H1 (cell line): ENCODE data around the gene CENPX. TPM values are rescaled to one million over a fixed set of nuclear protein-coding genes. Genes with fewer than 3 reads are reported as not detected.

Source experiments
- CTCF ChIA-PET: fragments of 300-600 bp; sonication (Branson Sonifier 250); formaldehyde crosslinking; loops from one replicate; lab custom pipeline; 2021; ENCODE audit not compliant: partially characterized antibody; lab: Charles Lee
- POLR2A ChIA-PET: fragments of 300-600 bp; sonication (Branson Sonifier 250); formaldehyde crosslinking; loops from one replicate; lab custom pipeline; 2021; ENCODE audit warnings: inconsistent platforms; ENCODE audit not compliant: partially characterized antibody; lab: Charles Lee
- DNase-seq, 2 experiments: peaks; one replicate each; pipeline versions ENCODE4 v3.0.0 to v3.0.0-alpha.2; 2010 to 2022; ENCODE audit warnings: low spot score in 2 of 2, low read depth in 1 of 2, mixed read lengths in 1 of 2
- FAIRE-seq: peaks from 2 replicates; lab custom pipeline; 2011; peaks lifted over from hg19 to GRCh38; lab: Jason Lieb, UNC
- H2AFZ ChIP-seq: 2 replicates; pipeline ENCODE4 v1.8.1; 2012; ENCODE audit warnings: low read length, inconsistent platforms
- H2AK5ac ChIP-seq: 2 replicates; pipeline ENCODE4 v1.6.1; 2013; ENCODE audit warnings: low read depth, low read length
- H2BK120ac ChIP-seq: replicated peaks from 2 replicates; pipeline ENCODE3; 2013; ENCODE audit warnings: low read depth, low read length, inconsistent platforms
- H2BK12ac ChIP-seq: 2 replicates; pipeline ENCODE4 v1.6.1; 2013; ENCODE audit warnings: low read depth, low read length
- H2BK15ac ChIP-seq: 2 replicates; pipeline ENCODE4 v1.6.1; 2013; ENCODE audit warnings: low read length
- H2BK20ac ChIP-seq: 2 replicates; pipeline ENCODE4 v1.6.1; 2013; ENCODE audit warnings: low read length
- H2BK5ac ChIP-seq: 2 replicates; pipeline ENCODE4 v1.6.1; 2013; ENCODE audit warnings: low read depth, low read length
- H3K14ac ChIP-seq: 2 replicates; pipeline ENCODE4 v1.6.1; 2013; ENCODE audit warnings: inconsistent platforms; ENCODE audit not compliant: insufficient read length
- H3K18ac ChIP-seq: 2 replicates; pipeline ENCODE4 v1.6.1; 2013; ENCODE audit warnings: low read length; ENCODE audit errors: extremely low read depth
- H3K23ac ChIP-seq: 2 replicates; pipeline ENCODE4 v1.6.1; 2013; ENCODE audit warnings: inconsistent platforms; ENCODE audit not compliant: insufficient read length
- H3K23me2 ChIP-seq: 2 replicates; pipeline ENCODE4 v1.6.1; 2013; ENCODE audit warnings: low read depth, low read length
- H3K27ac ChIP-seq: 2 replicates; pipeline ENCODE4 v1.6.1; 2011; ENCODE audit warnings: low read depth, low read length, inconsistent platforms
- H3K27me3 ChIP-seq, 4 experiments: replicated peaks in 1 of 4; 1 replicate in 1 of 4; 2 replicates in 3 of 4; pipeline versions ENCODE4 v1.6.1 to v1.8.1; 2011 to 2013; ENCODE audit warnings: low read length in 3 of 4, mild to moderate bottlenecking in 3 of 4, inconsistent platforms in 2 of 4, mixed read lengths in 2 of 4, moderate library complexity in 1 of 4; ENCODE audit not compliant: control insufficient read depth in 3 of 4, insufficient read depth in 3 of 4; ENCODE audit errors: extremely low read depth in 1 of 4
- H3K36me3 ChIP-seq, 4 experiments: 2 replicates each; pipeline versions ENCODE4 v1.6.1 to v1.8.1; 2011 to 2013; ENCODE audit warnings: mild to moderate bottlenecking in 4 of 4, low read length in 3 of 4, moderate library complexity in 2 of 4, control low read depth in 1 of 4, inconsistent platforms in 1 of 4; ENCODE audit not compliant: insufficient read depth in 4 of 4, control insufficient read depth in 2 of 4
- H3K4ac ChIP-seq: replicated peaks from 2 replicates; pipeline ENCODE3; 2013; ENCODE audit warnings: low read length, low read depth, mixed read lengths, inconsistent platforms; ENCODE audit not compliant: insufficient read length
- H3K4me1 ChIP-seq, 4 experiments: replicated peaks in 1 of 4; 1 replicate in 1 of 4; 2 replicates in 3 of 4; pipeline versions ENCODE4 v1.6.1 to v1.8.1; 2011 to 2013; ENCODE audit warnings: low read length in 3 of 4, inconsistent platforms in 2 of 4, mixed read lengths in 1 of 4; ENCODE audit not compliant: insufficient read depth in 4 of 4, control insufficient read depth in 3 of 4
- H3K4me2 ChIP-seq, 2 experiments: 2 replicates each; pipeline versions ENCODE4 v1.6.1 to v1.8.1; 2011 to 2013; ENCODE audit warnings: low read depth in 2 of 2, low read length in 2 of 2, control low read depth in 1 of 2, inconsistent platforms in 1 of 2, mild to moderate bottlenecking in 1 of 2; ENCODE audit not compliant: insufficient read depth in 1 of 2
- H3K4me3 ChIP-seq, 4 experiments: fragments of 200-600, 300-600 bp in 1 of 4; sonication (generic), shearing (Covaris generic), sonication (Bioruptor Twin) in 1 of 4; 2 replicates each; pipeline versions ENCODE4 v1.5.1 to v1.8.1; 2011 to 2016; ENCODE audit warnings: low read length in 4 of 4, low read depth in 3 of 4, control low read depth in 2 of 4, inconsistent platforms in 2 of 4, mild to moderate bottlenecking in 2 of 4, mixed read lengths in 1 of 4, moderate library complexity in 1 of 4; ENCODE audit not compliant: insufficient read depth in 2 of 4; ENCODE audit errors: extremely low read depth in 1 of 4
- H3K56ac ChIP-seq: replicated peaks from 2 replicates; pipeline ENCODE3; 2013; ENCODE audit warnings: low read depth, mild to moderate bottlenecking, mixed read lengths, low read length, inconsistent platforms; ENCODE audit not compliant: insufficient read length
- H3K79me1 ChIP-seq: 2 replicates; pipeline ENCODE4 v1.6.1; 2013; ENCODE audit warnings: low read depth, low read length, control low read depth
- H3K79me2 ChIP-seq, 2 experiments: 2 replicates each; pipeline versions ENCODE4 v1.6.1 to v1.8.1; 2012 to 2013; ENCODE audit warnings: low read length in 2 of 2, mild to moderate bottlenecking in 2 of 2, inconsistent platforms in 1 of 2; ENCODE audit not compliant: insufficient read depth in 2 of 2, control insufficient read depth in 1 of 2
- H3K9ac ChIP-seq, 4 experiments: replicated peaks in 1 of 4; 1 replicate in 1 of 4; 2 replicates in 3 of 4; pipeline versions ENCODE4 v1.6.1 to v1.8.1; 2011 to 2013; ENCODE audit warnings: low read depth in 3 of 4, low read length in 3 of 4, control low read depth in 2 of 4, mild to moderate bottlenecking in 2 of 4, moderate library complexity in 2 of 4, inconsistent platforms in 1 of 4; ENCODE audit errors: extremely low read depth in 1 of 4
- H3K9me3 ChIP-seq, 2 experiments: 2 replicates each; pipeline versions ENCODE4 v1.6.1 to v1.8.1; 2012 to 2013; ENCODE audit warnings: mild to moderate bottlenecking in 2 of 2, moderate library complexity in 2 of 2, control low read depth in 1 of 2, inconsistent platforms in 1 of 2, low read depth in 1 of 2, low read length in 1 of 2, mixed read lengths in 1 of 2; ENCODE audit not compliant: insufficient read depth in 2 of 2
- H4K20me1 ChIP-seq, 2 experiments: replicated peaks in 1 of 2; 2 replicates each; pipeline versions ENCODE3 to v1.8.1; 2011 to 2013; ENCODE audit warnings: inconsistent platforms in 2 of 2, low read length in 2 of 2, mild to moderate bottlenecking in 1 of 2; ENCODE audit not compliant: insufficient read depth in 2 of 2, control insufficient read depth in 1 of 2
- H4K5ac ChIP-seq: 2 replicates; pipeline ENCODE4 v1.6.1; 2013; ENCODE audit warnings: low read length, low read depth, mixed read lengths, inconsistent platforms; ENCODE audit not compliant: insufficient read length
- H4K8ac ChIP-seq: 2 replicates; pipeline ENCODE4 v1.8.0; 2013; ENCODE audit warnings: mild to moderate bottlenecking, moderate library complexity, low read length, inconsistent platforms; ENCODE audit not compliant: insufficient read depth; ENCODE audit errors: extremely low read depth
- H4K91ac ChIP-seq: replicated peaks from 2 replicates; pipeline ENCODE3; 2013; ENCODE audit warnings: low read length, mixed read lengths, inconsistent platforms; ENCODE audit not compliant: insufficient read length
- BACH1 ChIP-seq: IDR thresholded peaks from 2 replicates; pipeline ENCODE4 v1.6.1; 2012; ENCODE audit warnings: low read length, improper control_type of control experiment
- FOSL1 ChIP-seq: IDR thresholded peaks from 2 replicates; pipeline ENCODE4 v1.6.1; 2011; ENCODE audit warnings: mild to moderate bottlenecking, low read depth, low read length, moderate library complexity; ENCODE audit not compliant: insufficient read depth
- KDM4A ChIP-seq: IDR thresholded peaks from one replicate; pipeline ENCODE4 v1.7.1; 2012; ENCODE audit warnings: low read depth, mild to moderate bottlenecking, moderate library complexity, low read length, inconsistent platforms; ENCODE audit not compliant: severe bottlenecking
- NRF1 ChIP-seq: IDR thresholded peaks from 2 replicates; pipeline ENCODE4 v1.6.1; 2011; ENCODE audit warnings: mild to moderate bottlenecking, low read depth, low read length, improper control_type of control experiment
- PHF8 ChIP-seq: fragments of 200-600 bp; sonication (generic); conservative IDR thresholded peaks from 2 replicates; pipeline ENCODE4 v1.7.1; 2012; ENCODE audit warnings: low read depth, mild to moderate bottlenecking, inconsistent platforms, low read length, moderate library complexity
- RBBP5 ChIP-seq: IDR thresholded peaks from 2 replicates; pipeline ENCODE4 v1.7.1; 2012; ENCODE audit warnings: low read depth, mild to moderate bottlenecking, inconsistent platforms, low read length, moderate library complexity, borderline replicate concordance
- SIN3A ChIP-seq, 2 experiments: IDR thresholded peaks in 1 of 2; conservative IDR thresholded peaks in 1 of 2; 2 replicates each; pipeline ENCODE4 v1.6.1; 2011 to 2012; ENCODE audit warnings: low read length in 2 of 2, improper control_type of control experiment in 1 of 2, low read depth in 1 of 2, mild to moderate bottlenecking in 1 of 2
- SIRT6 ChIP-seq: IDR thresholded peaks from one replicate; pipeline ENCODE4 v1.7.1; 2012; ENCODE audit warnings: low read length, inconsistent platforms
- TBP ChIP-seq: IDR thresholded peaks from 2 replicates; pipeline ENCODE4 v1.6.1; 2011; ENCODE audit warnings: low read depth, low read length, improper control_type of control experiment
- WGBS, 2 experiments: shearing (Covaris generic) in 1 of 2; methylation state at CpG; one replicate each; pipeline versions ENCODE4 v1.1.6 to v1.1.7; 2013 to 2015; ENCODE audit warnings: low lambda C conversion rate in 2 of 2, mixed read lengths in 2 of 2, inconsistent platforms in 1 of 2, low coverage in 1 of 2, missing lambda C conversion rate in 1 of 2; ENCODE audit not compliant: insufficient replicate concordance in 2 of 2, insufficient coverage in 1 of 2, insufficient read length in 1 of 2; ENCODE audit errors: extremely low coverage in 1 of 2, missing lambda C conversion rate in 1 of 2; 5-methylcytosine and 5-hydroxymethylcytosine counted together
- polyA plus RNA-seq, 7 experiments: library from polyadenylated mRNA; depleted of rRNA in 3 of 7; stranded (reverse) in 5 of 7; unstranded in 2 of 7; fragments of >200 nt in 5 of 7; fragments of 200-250 nt in 2 of 7; gene quantifications; 1 replicate in 5 of 7; 2 replicates in 1 of 7; 4 replicates in 1 of 7; pipeline versions ENCODE4 v1.2.1 to v1.2.3, GENCODE V29; 2011 to 2013; ENCODE audit warnings: missing spikeins in 2 of 7, mixed read lengths in 2 of 7
- total RNA-seq: library from RNA; stranded (reverse); fragmentation: NEBNext Ultra II Directional; extraction: Animal tissue kit (Norgen Biotek cat#: 25700); gene quantifications from 2 replicates; pipeline ENCODE4 v1.2.1, GENCODE V29; 2021

CENPX gene
- total and polyA plus RNA-seq, 2 of the 8 experiments (the other 6 are each of a cell fraction or from before 2014, with no cell fraction given) = 116 to 122 TPM

DNA sequence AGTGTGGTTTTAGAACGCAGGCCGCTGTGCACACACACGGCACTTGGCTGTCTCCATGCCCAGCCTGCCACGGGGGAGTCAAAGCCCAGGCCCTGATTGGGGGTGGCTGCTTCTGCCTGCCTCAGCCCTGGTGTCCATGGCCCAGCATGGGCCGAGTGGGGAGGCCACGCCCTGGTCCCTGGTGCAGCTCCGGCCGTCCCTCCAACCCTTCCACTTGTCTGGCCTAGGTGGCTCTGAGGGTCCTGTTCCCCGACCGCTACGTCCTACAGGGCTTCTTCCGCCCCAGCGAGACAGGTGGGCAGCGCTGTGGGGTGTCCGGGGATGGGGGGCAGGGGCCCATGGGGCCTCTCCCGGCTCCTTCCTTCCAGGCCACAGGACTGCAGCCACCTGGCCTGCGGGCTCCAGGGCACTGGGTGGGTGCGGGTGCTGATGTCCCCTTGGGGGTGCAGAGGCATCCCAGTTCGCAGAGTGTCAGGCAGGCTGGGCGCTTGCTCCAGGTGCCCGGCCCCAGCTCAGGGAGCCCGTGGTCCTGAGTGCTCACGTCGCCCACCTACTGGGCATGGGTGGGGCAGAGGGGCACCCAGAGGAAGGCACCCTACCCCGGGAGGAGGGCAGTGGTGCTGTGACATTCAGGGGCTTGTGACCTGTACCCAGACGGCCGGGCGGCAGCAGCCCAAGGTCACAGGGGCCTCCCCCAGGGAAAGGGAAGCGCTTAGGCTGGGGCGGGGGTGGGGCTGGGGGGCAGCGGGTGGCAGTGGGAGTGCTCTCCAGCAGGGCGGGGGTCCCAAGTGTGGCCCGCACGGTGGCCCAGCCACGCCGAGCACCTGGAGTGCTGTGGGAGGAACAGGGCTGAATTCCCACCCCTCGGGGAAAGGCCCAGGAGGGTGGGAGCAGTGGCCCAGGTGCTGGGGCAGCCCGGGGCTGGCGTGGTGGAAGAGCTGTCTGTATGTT, 11.8 kb downstream of the CENPX start:
- H3K79me1 ChIP-seq = peaks cover 2% of the 10 kb centered on the region
- no peak overlapping the region for H3K23ac ChIP-seq
- no peak overlapping the region for H2BK15ac ChIP-seq
- no peak overlapping the region for H2AFZ ChIP-seq
- no peaks in the 10 kb centered on the region for H3K9me3 ChIP-seq
- no peak overlapping the region for H3K27ac ChIP-seq
- H3K14ac ChIP-seq = no peak overlapping the region
- H3K4me3 ChIP-seq = no peak overlapping the region
- H2BK5ac ChIP-seq = no peak overlapping the region
- ChIA-PET POLR2A (interaction anchor here (1.0 to 3.2 kb wide), 3 partner anchors 11 to 22 kb away, joined by 3 to 13 read pairs (median 4); partner anchors contain the start of genes CENPX and LRRC45), CTCF (interaction anchor here (1.2 to 3.4 kb wide), 3 partner anchors 9 to 15 kb away, joined by 5 to 16 read pairs (median 7); no protein-coding TSS in a partner anchor)
- H3K4me1 ChIP-seq = peaks cover 0 to 1% (median 0%) of the 10 kb centered on the region in 4 experiments; a peak in 1 of 7 replicates
- 88% methylated on average over 26 of the region's 39 CpGs; no CpG with 5 or more reads in 1 of the 2 experiments for WGBS, 2 experiments
- FAIRE-seq (no peak), DNase-seq (no peak)
- H3K23me2 ChIP-seq = 0 out of 2 replicates have a peak, but pooled peaks cover 1% of the 10 kb centered on the region
- no peak overlapping the region for H4K91ac ChIP-seq
- no peaks in the 10 kb centered on the region; a peak in 2 of 8 replicates for H3K36me3 ChIP-seq
- peak overlapping the region; percentile 17; the same call in 1 of the 2 replicates for H4K8ac ChIP-seq
- no peak overlapping the region for H3K4ac ChIP-seq
- H4K5ac ChIP-seq = no peak overlapping the region
- no peak overlapping the region for H3K56ac ChIP-seq
- no peaks in the 10 kb centered on the region for H3K27me3 ChIP-seq
- no peak overlapping the region for H3K18ac ChIP-seq
- H3K79me2 ChIP-seq = no peaks in the 10 kb centered on the region
- no peak overlapping the region for H3K9ac ChIP-seq
- no peak overlapping the region for H2BK120ac ChIP-seq
- peaks cover 6 to 9% of the 10 kb centered on the region in 2 experiments for H4K20me1 ChIP-seq
- H2AK5ac ChIP-seq = no peak overlapping the region
- H3K4me2 ChIP-seq = no peak overlapping the region
- H2BK20ac ChIP-seq = no peak overlapping the region
- H2BK12ac ChIP-seq = no peak overlapping the region
- TF ChIP-seq NRF1 (no peak), PHF8 (no peak), SIN3A (conservative IDR thresholded peaks at IDR 0.05 in 1 of 2, IDR thresholded peaks at IDR 0.05 in 1 of 2; ENCODE audit: low read depth in 1 of 2, low read length in 2 of 2) (no peak), TBP (no peak), KDM4A (no peak), FOSL1 (no peak), BACH1 (no peak), RBBP5 (no peak), SIRT6 (no peak)
